ENCODE measurements around the gene PTPRO. TPM values are rescaled to one million over a fixed set of nuclear protein-coding genes. Genes with fewer than 3 reads are reported as not detected.

Gene PTPRO
- total RNA-seq, 2 donors from 2014 or later = 1.3 to 2.6 TPM

DNA sequence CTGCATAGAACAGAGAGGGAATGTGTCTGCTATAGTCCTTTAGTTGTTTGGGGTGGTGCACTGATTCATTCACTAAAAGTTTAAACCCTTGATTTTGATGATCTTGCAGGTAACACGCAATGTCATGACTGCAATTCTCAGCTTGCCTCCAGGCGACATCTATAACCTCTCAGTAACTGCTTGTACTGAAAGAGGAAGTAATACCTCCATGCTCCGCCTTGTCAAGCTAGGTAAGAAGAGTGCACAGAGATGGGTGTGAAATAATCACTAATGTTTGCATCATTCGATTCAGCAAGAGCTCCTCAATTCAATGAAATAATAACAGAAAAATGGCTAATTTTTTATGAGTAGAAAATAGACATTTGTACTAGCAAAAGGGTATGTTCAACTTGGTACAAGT is 203.7 kb downstream of the PTPRO start:
- DNase-seq (no peak), ATAC-seq (no peak)
- TF ChIP-seq POLR2A (IDR thresholded peaks at IDR 0.05) = no peak
- TF ChIP-seq, protein P1, sequence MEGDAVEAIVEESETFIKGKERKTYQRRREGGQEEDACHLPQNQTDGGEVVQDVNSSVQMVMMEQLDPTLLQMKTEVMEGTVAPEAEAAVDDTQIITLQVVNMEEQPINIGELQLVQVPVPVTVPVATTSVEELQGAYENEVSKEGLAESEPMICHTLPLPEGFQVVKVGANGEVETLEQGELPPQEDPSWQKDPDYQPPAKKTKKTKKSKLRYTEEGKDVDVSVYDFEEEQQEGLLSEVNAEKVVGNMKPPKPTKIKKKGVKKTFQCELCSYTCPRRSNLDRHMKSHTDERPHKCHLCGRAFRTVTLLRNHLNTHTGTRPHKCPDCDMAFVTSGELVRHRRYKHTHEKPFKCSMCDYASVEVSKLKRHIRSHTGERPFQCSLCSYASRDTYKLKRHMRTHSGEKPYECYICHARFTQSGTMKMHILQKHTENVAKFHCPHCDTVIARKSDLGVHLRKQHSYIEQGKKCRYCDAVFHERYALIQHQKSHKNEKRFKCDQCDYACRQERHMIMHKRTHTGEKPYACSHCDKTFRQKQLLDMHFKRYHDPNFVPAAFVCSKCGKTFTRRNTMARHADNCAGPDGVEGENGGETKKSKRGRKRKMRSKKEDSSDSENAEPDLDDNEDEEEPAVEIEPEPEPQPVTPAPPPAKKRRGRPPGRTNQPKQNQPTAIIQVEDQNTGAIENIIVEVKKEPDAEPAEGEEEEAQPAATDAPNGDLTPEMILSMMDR (IDR thresholded peaks at IDR 0.05) = no peak
- no peak overlapping the region for H3K4me3 ChIP-seq
- no peaks in the 10 kb centered on the region for H3K36me3 ChIP-seq (replicated peaks in 1 of 2; ENCODE audit: insufficient read depth in 1 of 2, low read depth in 2 of 2)
- WGBS, 2 donors = 60 to 65% methylated on average over 4 of the region's 4 CpGs
- H3K9me3 ChIP-seq = no peaks in the 10 kb centered on the region
- H3K27me3 ChIP-seq = no peaks in the 10 kb centered on the region
- no peaks in the 10 kb centered on the region for H3K4me1 ChIP-seq
- intact Hi-C loops (cut with DNase I) = no loop called here
- no peak overlapping the region for H3K27ac ChIP-seq

DNA sequence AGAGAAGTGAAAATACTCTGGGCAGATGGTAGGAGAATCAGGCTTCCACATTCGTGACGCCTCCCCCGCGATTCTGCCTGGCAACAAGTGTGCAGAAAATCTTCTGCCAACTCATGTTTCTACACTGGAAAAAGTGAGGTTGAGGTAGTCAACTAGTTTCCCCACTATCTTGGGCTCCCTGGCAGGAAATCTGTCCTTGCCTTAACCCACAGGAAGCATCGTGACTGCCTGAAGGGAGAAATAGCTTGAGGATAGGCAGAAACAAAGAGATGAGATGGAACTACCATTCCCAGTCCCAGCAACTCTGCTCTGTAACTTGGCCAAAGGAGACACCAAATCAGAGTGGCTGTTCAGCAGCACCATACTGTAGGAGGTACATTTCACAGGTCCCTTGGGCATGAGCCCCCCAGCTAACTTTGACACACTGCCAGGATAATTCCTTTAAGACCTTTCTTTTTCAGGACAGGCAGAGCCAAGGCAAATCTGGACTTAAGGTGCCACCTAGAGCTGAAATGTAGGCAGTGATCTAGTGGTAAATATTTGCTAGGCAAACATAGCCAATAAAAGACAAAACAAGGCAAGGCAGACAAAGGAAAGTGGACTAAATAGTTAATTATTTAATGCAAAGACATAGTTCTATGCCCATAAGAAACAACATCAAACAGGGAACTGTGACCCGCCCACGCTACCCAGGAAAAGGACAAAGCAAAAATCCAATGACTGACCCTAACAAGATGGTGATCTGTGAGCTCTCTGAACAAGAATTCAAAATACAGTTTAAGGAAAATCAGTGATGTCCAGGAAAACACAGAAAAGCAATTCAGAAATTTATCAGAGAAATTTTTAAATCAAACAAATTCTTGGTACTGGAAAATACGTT is 205.1 kb downstream of the PTPRO start:
- DNase-seq (peak in 2 of 4 donors; percentile 13 to 25), ATAC-seq (no peak)
- WGBS, 2 donors = 64 to 67% methylated on average over 8 of the region's 8 CpGs
- Histone ChIP-seq H3K36me3 (replicated peaks in 1 of 2; ENCODE audit: insufficient read depth in 1 of 2, low read depth in 2 of 2) (no peaks in the 10 kb centered on the region), H3K4me3 (no peak overlapping the region), H3K4me1 (no peaks in the 10 kb centered on the region), H3K27ac (no peak overlapping the region), H3K27me3 (no peaks in the 10 kb centered on the region), H3K9me3 (no peaks in the 10 kb centered on the region)
- intact Hi-C loops (cut with DNase I) = no loop called here
- TF ChIP-seq, protein P1 (IDR thresholded peaks at IDR 0.05) = peak in 2 of 7 experiments; percentile 8 to 25
- no peak for TF ChIP-seq POLR2A (IDR thresholded peaks at IDR 0.05)

DNA sequence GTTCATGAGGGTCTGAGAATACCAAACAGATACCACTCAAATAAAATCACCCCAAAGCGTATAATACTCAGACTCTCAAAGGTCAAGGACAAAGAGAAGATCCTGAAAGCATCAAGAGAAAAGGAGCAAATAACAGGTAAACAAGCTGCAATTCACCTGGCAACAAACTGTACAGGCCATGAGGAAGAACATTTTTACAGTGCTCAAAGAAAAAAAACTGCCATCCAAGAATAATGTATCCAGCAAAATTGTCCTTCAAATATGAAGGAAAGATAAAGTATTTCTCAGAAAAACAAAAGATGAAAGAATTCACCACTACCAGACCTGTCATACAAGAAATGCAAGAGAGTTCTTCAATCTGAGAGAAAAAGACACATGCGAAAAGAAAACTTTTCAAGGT is 206.4 kb downstream of the PTPRO start:
- TF ChIP-seq, protein P1 (IDR thresholded peaks at IDR 0.05) = no peak
- TF ChIP-seq POLR2A (IDR thresholded peaks at IDR 0.05) = no peak
- Histone ChIP-seq H3K4me3 (no peak overlapping the region), H3K9me3 (no peaks in the 10 kb centered on the region), H3K27ac (no peak overlapping the region), H3K27me3 (no peaks in the 10 kb centered on the region), H3K36me3 (replicated peaks in 1 of 2; ENCODE audit: insufficient read depth in 1 of 2, low read depth in 2 of 2) (no peaks in the 10 kb centered on the region), H3K4me1 (no peaks in the 10 kb centered on the region)
- 86 to 93% methylated on average over 2 of the region's 2 CpGs for WGBS, 2 donors
- DNase-seq = no peak
- no peak for ATAC-seq
- intact Hi-C loops (cut with DNase I) = no loop called here

DNA sequence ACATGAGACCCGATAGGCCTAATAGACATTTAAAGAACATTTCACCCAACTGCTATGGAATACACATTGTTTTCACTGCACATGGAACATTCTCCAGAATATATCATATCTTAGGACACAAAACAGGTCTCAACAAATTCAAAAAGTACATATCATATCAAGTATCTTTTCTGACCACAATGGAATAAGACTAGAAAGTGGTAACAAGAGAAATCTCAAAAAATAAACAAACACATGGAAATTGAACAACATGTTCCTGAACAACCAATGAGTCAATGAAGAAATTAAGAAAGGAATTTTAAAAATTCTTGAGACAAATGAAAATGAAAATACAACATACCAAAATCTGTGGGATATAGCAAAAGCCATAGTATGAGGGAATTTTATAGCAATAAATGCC is 208.1 kb downstream of the PTPRO start:
- TF ChIP-seq, protein P1 (IDR thresholded peaks at IDR 0.05) = no peak
- TF ChIP-seq POLR2A (IDR thresholded peaks at IDR 0.05) = no peak
- Histone ChIP-seq H3K4me3 (no peak overlapping the region), H3K9me3 (no peaks in the 10 kb centered on the region), H3K36me3 (replicated peaks in 1 of 2; ENCODE audit: insufficient read depth in 1 of 2, low read depth in 2 of 2) (no peaks in the 10 kb centered on the region), H3K4me1 (no peaks in the 10 kb centered on the region), H3K27ac (no peak overlapping the region), H3K27me3 (no peaks in the 10 kb centered on the region)
- intact Hi-C loops (cut with DNase I) = no loop called here
- ATAC-seq (no peak), DNase-seq (no peak)
- 84 to 93% methylated on average over 1 of the region's 1 CpG for WGBS, 2 donors

Data from body of pancreas (tissue), 4 donors.